ENCODE measurements around the gene STIMATE.

- TF ChIP-seq CTCF (IDR thresholded peaks at IDR 0.05) (no peak), POLR2A (IDR thresholded peaks at IDR 0.05) (no peak)
Observed at GRCh38 chr3:52931328-52931727, 34.0 kb upstream of the STIMATE start.

Measured in lower leg skin (tissue), 3 donors.